HEK293T (cell line): ENCODE results near the gene OR5B17.

Experiments used
- CTCF ChIA-PET: fragments of 350-600 bp; formaldehyde crosslinking; extraction: SDS; loops from one replicate; lab custom pipeline; 2021; ENCODE audit warnings: antibody characterized with exemption, inconsistent platforms; lab: Yijun Ruan, JAX
- POLR2A ChIA-PET: fragments of 350-600 bp; formaldehyde crosslinking; extraction: SDS; loops from one replicate; lab custom pipeline; 2020; ENCODE audit warnings: antibody characterized with exemption, inconsistent platforms; lab: Yijun Ruan, JAX
- DNase-seq: peaks from one replicate; pipeline ENCODE4 v3.0.0; 2012; ENCODE audit warnings: mixed read lengths; ENCODE audit errors: extremely low spot score
- ARNT ChIP-seq: fragments of 450-650 bp; IDR thresholded peaks from 2 replicates; pipeline ENCODE4 v1.6.1; 2017; ENCODE audit warnings: mild to moderate bottlenecking
- BHLHE40 ChIP-seq: fragments of 450-650 bp; IDR thresholded peaks from 2 replicates; pipeline ENCODE4 v1.6.1; 2016; ENCODE audit warnings: mild to moderate bottlenecking, moderate library complexity, borderline replicate concordance
- CTBP1 ChIP-seq: fragments of 450-650 bp; IDR thresholded peaks from 2 replicates; pipeline ENCODE4 v1.6.1; 2016; ENCODE audit warnings: borderline replicate concordance
- ELF4 ChIP-seq: fragments of 450-650 bp; IDR thresholded peaks from 2 replicates; pipeline ENCODE4 v1.6.1; 2017; ENCODE audit warnings: antibody characterized with exemption
- FOXK2 ChIP-seq: fragments of 450-650 bp; IDR thresholded peaks from 2 replicates; pipeline ENCODE4 v1.6.1; 2016; ENCODE audit warnings: mild to moderate bottlenecking
- FOXM1 ChIP-seq: fragments of 450-650 bp; IDR thresholded peaks from 2 replicates; pipeline ENCODE4 v1.6.1; 2017; ENCODE audit warnings: mild to moderate bottlenecking, borderline replicate concordance
- HDGF ChIP-seq: fragments of 450-650 bp; IDR thresholded peaks from 2 replicates; pipeline ENCODE4 v1.6.1; 2017; ENCODE audit warnings: antibody characterized with exemption, borderline replicate concordance
- L3MBTL2 ChIP-seq: fragments of 450-650 bp; conservative IDR thresholded peaks from 2 replicates; pipeline ENCODE4 v1.6.1; 2016; ENCODE audit warnings: mild to moderate bottlenecking
- LEF1 ChIP-seq: fragments of 450-650 bp; IDR thresholded peaks from 2 replicates; pipeline ENCODE4 v1.6.1; 2017; ENCODE audit warnings: mild to moderate bottlenecking, borderline replicate concordance
- SP1 ChIP-seq: fragments of 450-650 bp; IDR thresholded peaks from 2 replicates; pipeline ENCODE4 v1.6.1; 2017
- SUZ12 ChIP-seq: fragments of 450-650 bp; IDR thresholded peaks from 2 replicates; pipeline ENCODE4 v1.6.1; 2016; ENCODE audit warnings: mild to moderate bottlenecking
- TARDBP ChIP-seq: fragments of 450-650 bp; IDR thresholded peaks from 2 replicates; pipeline ENCODE4 v1.6.1; 2016
- ZNF384 ChIP-seq: fragments of 450-650 bp; IDR thresholded peaks from 2 replicates; pipeline ENCODE4 v1.6.1; 2016

The OR5B17 gene

DNA sequence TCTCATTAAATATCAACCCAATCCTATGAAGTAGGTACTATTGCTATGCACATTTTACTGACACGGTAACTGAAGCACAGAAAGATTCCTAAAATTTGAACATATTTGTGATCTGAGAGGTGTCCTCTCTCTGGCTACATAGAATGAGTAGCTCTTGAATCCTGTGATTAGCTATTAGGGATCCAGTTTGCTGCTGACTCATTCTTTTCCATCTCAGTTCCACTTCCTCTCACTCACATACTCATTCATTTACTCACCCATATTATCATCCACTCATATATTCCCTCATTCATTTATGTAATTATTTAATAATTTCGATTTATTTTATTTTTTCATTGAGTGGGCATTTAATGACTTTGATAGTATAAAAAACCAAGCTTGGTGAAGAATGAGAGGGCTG lies 42.7 kb downstream of the OR5B17 start:
- DNase-seq: no peak
- ChIA-PET CTCF (no interaction called here), POLR2A (no interaction called here)
- TF ChIP-seq CTBP1 (no peak), ZNF384 (no peak), ARNT (no peak), FOXM1 (no peak), ELF4 (no peak), LEF1 (no peak), SP1 (no peak), SUZ12 (no peak), BHLHE40 (no peak), TARDBP (no peak), L3MBTL2 (no peak), HDGF (no peak), FOXK2 (no peak)
